Measurements from ENCODE around the gene NOP16.

Gene NOP16

DNA sequence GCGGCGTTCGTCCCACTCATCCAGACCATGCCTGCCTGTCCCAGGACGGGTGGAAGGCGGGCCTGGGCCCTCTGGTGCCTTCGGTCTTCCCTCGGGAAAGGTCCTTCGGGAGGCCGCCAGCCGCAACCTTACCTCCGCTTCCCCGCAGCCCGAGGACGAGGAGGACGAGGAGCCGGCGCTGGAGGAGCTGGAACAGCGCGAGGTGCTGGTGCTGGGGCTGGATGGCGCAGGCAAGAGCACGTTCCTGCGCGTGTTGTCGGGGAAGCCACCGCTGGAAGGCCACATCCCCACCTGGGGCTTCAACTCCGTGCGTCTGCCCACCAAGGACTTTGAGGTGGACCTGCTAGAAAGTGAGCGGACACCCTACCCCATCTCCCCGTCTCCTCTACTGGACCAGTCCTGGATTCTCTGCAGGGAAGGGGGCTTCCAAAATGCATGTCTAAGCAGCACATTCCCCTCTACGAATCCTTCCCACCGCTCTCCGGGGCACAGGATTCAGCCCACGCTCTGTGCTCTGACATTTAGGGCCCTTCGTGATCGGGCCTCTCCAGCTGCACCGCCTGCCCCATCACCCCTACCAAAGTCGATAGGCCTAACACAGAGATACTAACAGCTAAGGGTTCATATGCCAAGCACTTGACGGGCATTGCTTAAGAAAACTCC is 22.0 kb downstream of the NOP16 start:
- no peak for TF ChIP-seq POLR2A (IDR thresholded peaks at IDR 0.05; ENCODE audit: low read depth, low read length)
- no peak for DNase-seq (ENCODE audit: insufficient read length, low spot score)

GRCh38 chr5:176365351-176366231 is 22.8 kb downstream of the NOP16 start, which contains the start of gene ARL10:
Gene ARL10, plus strand, starts transcription at chr5:176365487. Its CDS starts 77 bp downstream, at chr5:176365564.
- DNase-seq (ENCODE audit: insufficient read length, low spot score) (no peak), FAIRE-seq (no peak)
- no peak for TF ChIP-seq POLR2A (IDR thresholded peaks at IDR 0.05; ENCODE audit: low read depth, low read length)

More for the DNA sequence above, 22.0 kb downstream of the NOP16 start:
- FAIRE-seq = no peak

DNA sequence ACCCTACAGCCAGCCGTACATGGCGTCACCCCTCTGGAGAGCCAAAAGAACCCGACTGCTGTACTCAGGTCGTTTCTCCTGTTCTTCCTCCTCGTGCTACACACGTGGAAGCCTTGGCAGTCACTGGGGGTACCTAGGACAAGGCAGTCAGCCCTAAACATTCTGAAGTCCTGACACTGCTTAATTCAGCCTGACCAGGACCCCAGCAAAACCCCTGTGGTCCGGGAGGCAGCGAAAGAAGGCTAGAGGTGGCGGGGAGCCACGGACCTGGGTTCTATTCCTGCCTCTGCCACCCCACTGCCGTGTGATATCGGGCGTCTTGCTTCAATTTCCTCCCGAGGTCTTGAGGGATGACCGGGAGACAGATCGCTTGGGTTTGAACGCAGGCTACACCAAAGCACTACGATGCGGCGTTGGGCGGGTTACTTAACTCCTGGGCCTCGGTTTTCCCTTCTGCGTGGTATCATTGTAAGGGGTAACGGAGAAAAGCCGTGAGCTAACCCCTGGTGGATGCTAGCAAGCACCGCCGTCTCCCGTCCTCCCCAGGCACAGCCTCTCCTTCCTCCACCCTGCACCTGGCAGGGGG is 23.5 kb downstream of the NOP16 start:
- FAIRE-seq (no peak), DNase-seq (ENCODE audit: insufficient read length, low spot score) (no peak)
- TF ChIP-seq POLR2A (IDR thresholded peaks at IDR 0.05; ENCODE audit: low read depth, low read length) = no peak

DNA sequence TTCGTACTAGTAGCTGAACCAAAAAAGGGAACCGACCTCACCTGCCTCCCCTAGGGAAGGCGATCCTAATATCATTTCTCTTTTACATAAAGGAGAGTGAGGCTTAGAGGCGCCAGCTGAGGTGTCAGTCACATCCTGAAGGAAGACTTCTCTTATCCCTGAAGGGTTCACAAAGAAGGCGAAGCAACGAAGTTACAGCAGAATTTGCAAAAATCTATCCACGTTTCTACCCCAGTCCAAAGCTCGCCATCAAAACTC is 26.2 kb downstream of the NOP16 start:
- no peak for TF ChIP-seq POLR2A (IDR thresholded peaks at IDR 0.05; ENCODE audit: low read depth, low read length)
- DNase-seq (ENCODE audit: insufficient read length, low spot score) (no peak), FAIRE-seq (no peak)

- FAIRE-seq = no peak
- DNase-seq (ENCODE audit: insufficient read length, low spot score) = peak; percentile 92
- peak; percentile 93 for TF ChIP-seq POLR2A (IDR thresholded peaks at IDR 0.05; ENCODE audit: low read depth, low read length)
Measured at GRCh38 chr5:176361437-176362232, 26.8 kb downstream of the NOP16 start, which contains the start of gene KIAA1191. Gene KIAA1191, minus strand, starts transcription at chr5:176361764. Its CDS starts 2,256 bp downstream, at chr5:176359508.

DNA sequence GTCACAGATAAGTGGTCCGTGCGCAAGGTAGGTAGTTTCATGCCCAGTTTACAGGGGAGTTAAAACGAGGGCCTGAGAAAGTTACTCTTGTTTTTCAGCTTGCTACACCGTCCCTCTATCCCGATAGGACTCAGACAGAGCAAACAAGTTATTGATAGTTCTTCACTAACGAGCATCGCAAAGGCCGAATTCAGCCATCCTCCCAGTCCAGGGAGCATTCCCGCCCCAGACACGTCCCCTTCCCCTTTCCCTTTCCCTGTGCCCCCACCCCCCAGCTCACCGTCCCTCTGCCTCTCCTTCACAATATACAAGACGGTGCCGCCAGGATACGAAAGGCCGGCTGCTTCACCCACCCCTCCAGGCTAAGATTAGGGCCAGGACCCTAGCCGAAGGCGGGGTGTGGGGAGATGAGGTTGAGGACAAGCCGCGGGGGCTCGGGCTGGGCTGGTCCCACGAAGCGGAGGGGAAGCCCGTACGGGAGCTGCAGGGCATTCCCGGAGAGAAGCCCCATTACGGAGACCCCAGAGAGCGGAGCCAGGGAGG is 27.4 kb downstream of the NOP16 start:
- TF ChIP-seq POLR2A (IDR thresholded peaks at IDR 0.05; ENCODE audit: low read depth, low read length) = no peak
- FAIRE-seq (no peak), DNase-seq (ENCODE audit: insufficient read length, low spot score) (no peak)

DNA sequence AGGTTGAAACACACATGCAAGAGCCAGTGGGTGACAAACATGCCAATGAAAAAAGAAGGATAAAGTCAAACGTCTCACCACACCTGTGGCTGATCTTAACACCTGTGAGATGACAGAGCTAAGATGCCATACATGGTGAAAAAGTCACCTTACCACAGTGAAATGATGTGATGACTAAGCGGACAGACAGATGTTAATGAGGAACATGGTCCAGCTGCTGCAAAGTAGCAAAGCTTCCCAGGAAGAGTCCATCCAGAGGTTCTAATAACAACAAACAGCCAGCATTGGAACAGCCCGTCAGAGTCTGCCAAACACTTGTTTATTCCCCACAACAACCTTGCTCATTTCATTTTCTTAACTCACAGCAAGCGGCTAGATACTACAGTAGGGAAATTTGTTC is 28.7 kb downstream of the NOP16 start:
- no peak for TF ChIP-seq POLR2A (IDR thresholded peaks at IDR 0.05; ENCODE audit: low read depth, low read length)
- DNase-seq (ENCODE audit: insufficient read length, low spot score) = no peak

DNA sequence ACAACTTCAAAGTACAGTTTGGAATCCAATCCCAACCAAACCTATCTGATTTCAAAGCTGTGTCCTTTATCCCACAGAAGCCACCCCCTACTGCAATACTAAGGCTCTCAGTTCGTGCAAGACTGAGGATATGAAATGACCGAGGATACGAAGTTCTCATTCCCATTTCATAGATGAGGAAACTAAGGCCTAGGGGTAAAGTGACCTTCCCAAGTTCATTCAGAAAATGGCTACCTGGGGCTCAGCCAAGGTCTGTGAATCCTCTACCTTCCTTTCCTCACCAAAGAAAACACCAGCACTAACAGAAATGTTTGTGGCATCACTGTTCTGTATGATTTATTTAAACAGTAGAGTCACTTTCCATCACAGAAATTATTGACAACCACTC is 32.2 kb downstream of the NOP16 start:
- FAIRE-seq = no peak
- TF ChIP-seq POLR2A (IDR thresholded peaks at IDR 0.05; ENCODE audit: low read depth, low read length) = no peak

More for the DNA sequence above, 28.7 kb downstream of the NOP16 start:
- no peak for FAIRE-seq

GRCh38 chr5:176355400-176356178 is 32.8 kb downstream of the NOP16 start:
- TF ChIP-seq POLR2A (IDR thresholded peaks at IDR 0.05; ENCODE audit: low read depth, low read length) = no peak
- DNase-seq (ENCODE audit: insufficient read length, low spot score) = no peak

More for the DNA sequence above, 32.2 kb downstream of the NOP16 start:
- no peak for DNase-seq (ENCODE audit: insufficient read length, low spot score)

GRCh38 chr5:176353533-176353932 is 34.9 kb downstream of the NOP16 start:
- DNase-seq (ENCODE audit: insufficient read length, low spot score) (no peak), FAIRE-seq (no peak)
- no peak for TF ChIP-seq POLR2A (IDR thresholded peaks at IDR 0.05; ENCODE audit: low read depth, low read length)

More at GRCh38 chr5:176355400-176356178, 32.8 kb downstream of the NOP16 start:
- no peak for FAIRE-seq

DNA sequence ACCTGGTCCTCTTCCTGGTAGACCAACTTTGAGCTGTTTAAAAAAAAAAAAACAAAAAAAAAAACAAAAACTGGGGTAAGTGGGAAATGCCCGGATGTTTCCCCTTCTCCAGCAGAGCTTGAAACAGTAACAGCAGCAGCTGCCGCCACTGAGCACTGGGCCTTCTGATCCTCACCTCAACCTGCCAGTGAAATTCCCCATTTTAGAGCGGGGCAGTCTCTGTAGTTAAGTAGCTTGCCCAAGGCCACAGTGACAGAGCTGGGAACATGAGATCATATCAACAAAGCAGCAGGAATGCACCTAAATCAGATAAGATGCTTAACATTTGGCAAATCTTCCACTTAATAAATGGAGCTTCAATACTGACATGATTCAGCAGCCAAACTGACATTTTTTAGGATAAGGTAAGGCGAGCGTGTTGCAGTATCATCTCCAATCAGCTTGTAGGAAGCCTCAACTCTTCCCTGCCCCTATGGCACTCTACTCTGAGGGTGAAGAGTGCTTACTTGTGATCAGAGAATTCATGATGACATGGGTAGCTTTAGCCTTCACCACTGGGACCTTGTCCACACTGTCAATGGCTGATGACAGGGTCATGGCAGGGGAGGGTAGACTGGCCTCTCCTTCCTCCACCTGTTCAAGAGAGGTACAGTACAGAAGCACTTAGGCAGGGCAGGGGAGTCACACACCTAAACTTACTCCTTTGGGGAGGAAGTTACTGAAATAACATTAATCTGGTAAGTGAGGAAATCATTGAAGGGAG is 36.1 kb downstream of the NOP16 start:
- FAIRE-seq = no peak
- DNase-seq (ENCODE audit: insufficient read length, low spot score) = no peak
- no peak for TF ChIP-seq POLR2A (IDR thresholded peaks at IDR 0.05; ENCODE audit: low read depth, low read length)

GRCh38 chr5:176350416-176350815 is 38.0 kb downstream of the NOP16 start:
- TF ChIP-seq POLR2A (IDR thresholded peaks at IDR 0.05; ENCODE audit: low read depth, low read length) = no peak
- no peak for FAIRE-seq
- no peak for DNase-seq (ENCODE audit: insufficient read length, low spot score)
